ENCODE results near the gene HECTD2. TPM values are rescaled to one million over a fixed set of nuclear protein-coding genes. Genes with fewer than 3 reads are reported as not detected.

The HECTD2 gene
- polyA plus RNA-seq, 1 donor from 2014 or later = 87.6 TPM

GRCh38 chr10:91477236-91477635 is 67.1 kb downstream of the HECTD2 start:
- Histone ChIP-seq H3K36me3 (ENCODE audit: insufficient read depth, low read length) (peaks cover 6% of the 10 kb centered on the region), H2AFZ (ENCODE audit: low read depth, low read length) (no peak overlapping the region), H3K4me2 (ENCODE audit: low read length) (no peak overlapping the region), H3K9ac (ENCODE audit: low read length) (no peak overlapping the region), H3K4me3 (ENCODE audit: low read length) (no peak overlapping the region), H3F3A (ENCODE audit: insufficient read depth, low read length, poor library complexity, severe bottlenecking) (no peaks in the 10 kb centered on the region), H3K9me2 (ENCODE audit: insufficient read depth, low read length) (no peaks in the 10 kb centered on the region), H3K9me3 (ENCODE audit: low read length) (no peaks in the 10 kb centered on the region), H3K27ac (ENCODE audit: low read length) (no peak overlapping the region), H4K20me1 (ENCODE audit: insufficient read depth) (no peaks in the 10 kb centered on the region), H3K79me2 (replicated peaks; ENCODE audit: insufficient read depth, low read length) (no peaks in the 10 kb centered on the region), H3K27me3 (ENCODE audit: insufficient read depth, low read depth, low read length) (no peaks in the 10 kb centered on the region)
- TF ChIP-seq CTCF (IDR thresholded peaks at IDR 0.05; ENCODE audit: poor library complexity, severe bottlenecking) (no peak), RAD21 (conservative IDR thresholded peaks at IDR 0.05) (no peak), EP300 (conservative IDR thresholded peaks at IDR 0.05; ENCODE audit: poor library complexity, severe bottlenecking) (no peak), TAF1 (IDR thresholded peaks at IDR 0.05; ENCODE audit: low read depth) (no peak)

GRCh38 chr10:91479583-91479982 is 69.4 kb downstream of the HECTD2 start:
- Histone ChIP-seq H3K9me2 (ENCODE audit: insufficient read depth, low read length) (no peaks in the 10 kb centered on the region), H2AFZ (ENCODE audit: low read depth, low read length) (no peak overlapping the region), H3K27ac (ENCODE audit: low read length) (no peak overlapping the region), H3K4me3 (ENCODE audit: low read length) (no peak overlapping the region), H3K9me3 (ENCODE audit: low read length) (no peaks in the 10 kb centered on the region), H3K4me2 (ENCODE audit: low read length) (no peak overlapping the region), H4K20me1 (ENCODE audit: insufficient read depth) (no peaks in the 10 kb centered on the region), H3K79me2 (replicated peaks; ENCODE audit: insufficient read depth, low read length) (no peaks in the 10 kb centered on the region), H3F3A (ENCODE audit: insufficient read depth, low read length, poor library complexity, severe bottlenecking) (no peaks in the 10 kb centered on the region), H3K9ac (ENCODE audit: low read length) (no peak overlapping the region), H3K36me3 (ENCODE audit: insufficient read depth, low read length) (peaks cover 6% of the 10 kb centered on the region), H3K27me3 (ENCODE audit: insufficient read depth, low read depth, low read length) (no peaks in the 10 kb centered on the region)
- no peak for TF ChIP-seq TAF1 (IDR thresholded peaks at IDR 0.05; ENCODE audit: low read depth)

DNA sequence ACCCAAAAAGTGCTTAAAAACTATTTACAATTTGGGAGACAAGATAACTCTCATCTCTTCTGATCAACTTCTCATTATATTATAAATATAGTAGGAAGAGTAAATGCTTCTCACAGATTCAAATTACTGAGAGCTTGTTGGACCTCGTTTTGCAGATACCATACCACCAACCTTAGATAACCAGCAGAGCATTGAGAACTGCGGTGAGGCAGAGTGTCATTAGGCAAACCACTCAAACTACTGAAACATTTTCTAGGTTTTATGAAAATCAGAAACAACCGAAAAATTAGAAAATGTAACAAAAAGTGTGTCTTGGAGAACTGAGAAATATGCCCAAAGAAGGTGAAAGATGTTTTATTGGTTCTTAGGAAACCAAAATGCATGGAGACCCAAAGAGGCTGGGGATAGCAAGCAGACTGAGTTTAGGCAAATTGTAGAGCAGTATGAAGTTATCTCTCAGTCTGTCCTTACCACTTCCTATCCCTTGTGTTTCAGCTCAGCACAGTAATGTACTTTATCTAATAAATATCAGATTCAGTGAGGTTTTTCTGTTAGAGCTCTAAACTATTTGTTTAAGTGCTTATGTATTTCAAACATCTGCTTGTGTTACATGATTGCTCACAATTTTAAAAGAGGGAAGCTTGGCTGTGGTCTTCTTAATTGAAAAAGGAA is 77.9 kb downstream of the HECTD2 start:
- no peak for TF ChIP-seq CTCF (IDR thresholded peaks at IDR 0.05; ENCODE audit: poor library complexity, severe bottlenecking)
- no peak for TF ChIP-seq POLR2AphosphoS5 (IDR thresholded peaks at IDR 0.05)
- TF ChIP-seq TAF1 (IDR thresholded peaks at IDR 0.05; ENCODE audit: low read depth) = no peak
- no peak for TF ChIP-seq RAD21 (conservative IDR thresholded peaks at IDR 0.05)
- no peak for TF ChIP-seq EZH2 (IDR thresholded peaks at IDR 0.05; ENCODE audit: borderline replicate concordance, insufficient read depth, low read length, poor library complexity, severe bottlenecking)
- Histone ChIP-seq H3F3A (ENCODE audit: insufficient read depth, low read length, poor library complexity, severe bottlenecking) (no peaks in the 10 kb centered on the region), H4K20me1 (ENCODE audit: insufficient read depth) (no peaks in the 10 kb centered on the region), H3K79me2 (replicated peaks; ENCODE audit: insufficient read depth, low read length) (no peaks in the 10 kb centered on the region), H3K27ac (ENCODE audit: low read length) (no peak overlapping the region), H3K9ac (ENCODE audit: low read length) (no peak overlapping the region), H2AFZ (ENCODE audit: low read depth, low read length) (no peak overlapping the region), H3K27me3 (ENCODE audit: insufficient read depth, low read depth, low read length) (no peaks in the 10 kb centered on the region), H3K9me3 (ENCODE audit: low read length) (no peaks in the 10 kb centered on the region), H3K4me3 (ENCODE audit: low read length) (no peak overlapping the region), H3K36me3 (ENCODE audit: insufficient read depth, low read length) (no peaks in the 10 kb centered on the region), H3K9me2 (ENCODE audit: insufficient read depth, low read length) (no peaks in the 10 kb centered on the region), H3K4me2 (ENCODE audit: low read length) (no peak overlapping the region)
